ENCODE results near the gene XYLT1. TPM values are rescaled to one million over a fixed set of nuclear protein-coding genes. Genes with fewer than 3 reads are reported as not detected.
"Not testable (repeated sequence)": the region's sequence is repeated elsewhere in the genome, so short reads cannot be mapped to it uniquely, and the experiment has no call there.

The XYLT1 gene
- total RNA-seq, 4 donors from 2014 or later, result 20.0 to 43.0 (median 27.4) TPM

- TF ChIP-seq CTCF (IDR thresholded peaks at IDR 0.05), result no peak
- DNase-seq (ENCODE audit: low spot score) (no peak), ATAC-seq (ENCODE audit: low FRiP score) (peak; percentile 34)
These were observed 54.1 kb downstream of the XYLT1 start for GRCh38 chr16:17416461-17417311.

- TF ChIP-seq CTCF (IDR thresholded peaks at IDR 0.05), result no peak
- no peak for DNase-seq (ENCODE audit: low spot score)
These were observed 55.8 kb downstream of the XYLT1 start for GRCh38 chr16:17414916-17415315.

GRCh38 chr16:17414421-17414820, 56.3 kb downstream of the XYLT1 start:
- ATAC-seq (ENCODE audit: low FRiP score) (no peak), DNase-seq (ENCODE audit: low spot score) (no peak)
- no peak for TF ChIP-seq CTCF (IDR thresholded peaks at IDR 0.05)

More at GRCh38 chr16:17414916-17415315, 55.8 kb downstream of the XYLT1 start:
- ATAC-seq (ENCODE audit: low FRiP score), result no peak

GRCh38 chr16:17413508-17413907, 57.3 kb downstream of the XYLT1 start:
- TF ChIP-seq CTCF (IDR thresholded peaks at IDR 0.05), result no peak
- no peak for ATAC-seq (ENCODE audit: low FRiP score)
- DNase-seq (ENCODE audit: low spot score), result no peak

GRCh38 chr16:17412791-17413190, 58.0 kb downstream of the XYLT1 start:
- no peak for ATAC-seq (ENCODE audit: low FRiP score)
- TF ChIP-seq CTCF (IDR thresholded peaks at IDR 0.05), result no peak
- DNase-seq (ENCODE audit: low spot score), result no peak

GRCh38 chr16:17412221-17412620, 58.5 kb downstream of the XYLT1 start:
- ATAC-seq (ENCODE audit: low FRiP score), result no peak
- no peak for TF ChIP-seq CTCF (IDR thresholded peaks at IDR 0.05)
- DNase-seq (ENCODE audit: low spot score), result no peak

- no peak for DNase-seq (ENCODE audit: low spot score)
- TF ChIP-seq CTCF (IDR thresholded peaks at IDR 0.05), result no peak
- no peak for ATAC-seq (ENCODE audit: low FRiP score)
These were observed 59.5 kb downstream of the XYLT1 start for GRCh38 chr16:17411263-17411662.

- not testable (repeated sequence) for ATAC-seq (ENCODE audit: low FRiP score); DNase-seq (ENCODE audit: low spot score)
These were observed 60.4 kb downstream of the XYLT1 start for GRCh38 chr16:17410316-17410715.
